NCI-H69 (cell line): ENCODE measurements around the gene TP63.

Experiments
- DNase-seq: peaks from one replicate; lab custom pipeline; 2025; lab: John Stamatoyannopoulos, UW

TP63 gene

DNA sequence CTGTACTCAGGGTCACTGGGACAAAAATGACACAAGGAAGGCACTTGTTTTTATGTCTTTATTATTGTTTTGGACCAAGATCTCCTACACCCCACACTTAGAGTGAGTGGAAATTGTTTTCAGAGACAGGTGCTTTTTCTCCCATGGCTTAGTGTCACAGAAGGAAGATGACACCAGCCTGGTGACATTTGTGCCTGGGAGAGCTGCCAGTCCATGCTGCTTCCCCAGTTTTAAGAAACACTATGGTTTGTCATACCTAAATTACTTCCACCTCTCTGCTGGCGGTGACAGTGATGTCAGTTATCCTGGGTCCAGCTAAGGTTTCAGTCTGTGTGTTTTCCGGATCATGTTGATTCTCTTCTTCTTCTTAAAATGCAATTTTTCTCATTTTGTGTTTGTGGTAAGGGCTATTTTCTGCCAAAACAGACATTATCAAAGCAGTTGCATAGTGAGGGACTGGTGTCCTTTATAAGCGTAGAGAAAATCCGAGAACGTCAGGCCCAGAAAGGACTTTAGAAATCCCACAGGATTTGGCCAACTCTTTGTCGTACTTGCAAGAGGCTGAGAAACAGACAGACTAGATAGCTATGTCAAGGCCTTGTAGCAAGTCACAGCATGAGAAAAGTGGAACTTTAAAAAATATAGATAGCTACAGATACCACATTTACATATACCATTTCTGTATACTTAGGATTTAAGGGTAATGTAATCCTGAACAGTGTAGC, 149.5 kb downstream of the TP63 start:
- DNase-seq = no peak

DNA sequence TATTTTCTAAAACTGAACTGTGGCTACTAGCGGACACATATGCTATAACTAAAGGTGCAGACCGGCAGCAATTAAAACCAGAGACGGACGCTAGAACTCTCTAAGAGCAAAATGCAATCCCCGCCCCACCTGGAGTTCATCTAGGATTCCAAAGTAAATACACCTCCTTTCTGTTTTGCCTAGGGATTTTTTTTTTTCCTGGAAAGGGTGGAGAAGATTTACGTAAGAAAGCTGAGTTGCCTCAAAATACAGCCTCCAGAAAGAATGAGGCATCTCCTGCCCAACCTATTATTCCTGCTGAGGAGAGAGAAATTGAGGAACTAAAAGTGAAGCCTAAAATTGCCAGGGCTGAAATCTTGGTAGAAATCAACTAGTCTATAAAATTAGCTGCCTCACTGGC, 150.2 kb downstream of the TP63 start:
- peak; percentile 77 for DNase-seq

DNA sequence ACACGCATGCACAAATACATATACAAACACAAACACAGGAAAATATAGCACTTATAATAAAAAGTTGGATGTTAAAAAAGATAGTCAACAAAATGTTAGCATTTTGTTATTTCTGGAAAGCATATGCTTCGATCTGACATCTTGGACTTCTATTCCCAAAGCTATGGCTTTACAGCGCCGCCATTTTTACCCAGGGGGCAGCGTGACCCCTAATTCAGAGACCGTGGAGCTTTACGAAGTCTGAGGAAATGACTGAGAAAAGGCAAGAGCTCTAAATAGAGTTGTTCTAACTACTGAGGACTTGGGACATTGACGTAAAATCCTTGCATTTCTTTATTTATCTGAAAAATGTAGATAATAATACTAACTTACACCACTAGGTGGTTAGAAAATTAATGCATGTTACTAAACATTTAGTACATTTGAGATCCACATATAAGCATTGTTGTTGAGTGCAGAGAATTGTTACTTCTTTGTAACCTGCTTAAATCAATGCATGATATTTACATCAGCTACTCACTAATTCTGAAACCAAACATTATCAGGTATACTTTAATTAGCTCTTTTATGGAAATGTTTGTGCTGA, 155.4 kb downstream of the TP63 start:
- no peak for DNase-seq

DNA sequence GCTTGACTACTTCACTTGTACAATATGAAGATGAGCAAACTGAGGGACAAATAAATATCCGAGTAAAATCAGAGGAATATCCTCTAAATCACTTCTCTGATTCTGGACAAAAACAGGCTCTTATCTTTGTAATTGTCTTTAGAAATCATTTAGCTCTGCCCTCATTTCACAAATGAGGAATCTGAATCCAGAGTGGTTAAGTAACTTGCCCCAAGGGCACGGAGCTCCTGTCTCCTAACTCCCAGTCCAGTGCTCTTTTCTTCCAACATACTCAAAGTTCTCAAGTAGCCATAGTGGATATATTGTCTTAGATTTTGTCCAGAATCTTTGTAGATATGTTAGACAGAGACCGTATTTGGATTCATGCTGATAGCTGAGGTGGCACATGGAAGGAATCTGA, 156.0 kb downstream of the TP63 start:
- DNase-seq = peak; percentile 14

DNA sequence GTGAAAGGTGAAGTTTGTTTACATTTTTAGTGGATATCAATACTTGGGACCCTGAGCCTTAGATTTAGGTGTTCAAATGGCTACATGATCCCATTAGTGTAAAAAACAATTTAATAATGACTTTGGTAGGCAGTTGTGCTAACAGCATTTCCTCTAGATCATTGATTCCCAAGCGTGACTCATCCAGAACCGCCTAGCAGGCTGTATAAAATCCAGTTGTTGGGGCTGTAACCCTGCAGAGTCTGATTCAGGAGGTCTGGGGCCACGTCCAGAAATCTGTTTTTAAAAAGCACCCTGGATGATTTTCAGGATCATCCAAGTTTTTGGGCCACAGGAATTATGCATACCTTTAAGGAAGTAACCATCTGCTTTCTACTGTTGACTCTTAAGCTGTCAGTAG, 156.4 kb downstream of the TP63 start:
- peak; percentile 46 for DNase-seq

DNA sequence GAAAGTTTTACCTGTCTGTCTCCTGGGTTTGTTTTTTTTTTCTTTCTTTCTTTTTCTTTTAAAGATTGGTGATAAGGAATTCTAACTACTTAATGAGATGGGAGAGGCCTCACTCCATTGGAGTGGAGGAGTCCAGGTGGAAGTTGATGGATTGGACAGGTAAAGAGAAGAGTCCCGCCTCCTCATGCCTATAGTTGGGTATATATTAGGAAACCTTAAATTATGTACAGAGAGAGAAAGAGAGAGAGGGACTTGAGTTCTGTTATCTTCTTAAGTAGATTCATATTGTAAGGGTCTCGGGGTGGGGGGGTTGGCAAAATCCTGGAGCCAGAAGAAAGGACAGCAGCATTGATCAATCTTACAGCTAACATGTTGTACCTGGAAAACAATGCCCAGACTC, 158.2 kb downstream of the TP63 start:
- no peak for DNase-seq

- DNase-seq = peak; percentile 78
Observed at GRCh38 chr3:189790658-189791057, 159.5 kb downstream of the TP63 start.

- peak; percentile 8 for DNase-seq
Observed at GRCh38 chr3:189792046-189792929, 161.1 kb downstream of the TP63 start.

- DNase-seq = peak; percentile 74
Observed at GRCh38 chr3:189794518-189794917, 163.3 kb downstream of the TP63 start.

- peak; percentile 60 for DNase-seq
Observed at GRCh38 chr3:189797103-189797750, 166.0 kb downstream of the TP63 start.

GRCh38 chr3:189799366-189799765, 168.2 kb downstream of the TP63 start:
- peak; percentile 70 for DNase-seq

DNA sequence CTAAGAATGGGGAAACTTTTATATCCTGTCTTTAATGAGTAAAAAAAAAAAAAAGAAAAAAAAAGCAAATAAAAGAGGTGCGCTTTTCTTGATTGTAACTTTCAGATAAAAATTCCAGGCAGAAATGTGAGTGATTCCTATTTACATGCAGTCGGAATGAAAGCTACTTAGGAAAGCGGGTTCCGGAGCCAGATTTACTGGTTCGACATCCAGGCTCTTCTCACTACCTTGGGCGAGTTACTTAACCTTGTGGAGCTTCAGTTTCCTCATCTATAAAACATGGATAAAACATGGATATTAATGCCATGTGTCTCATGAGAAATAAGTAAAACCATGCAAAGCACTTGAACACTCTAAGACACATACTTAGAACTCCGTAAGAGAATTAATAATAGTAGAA, 169.2 kb downstream of the TP63 start:
- DNase-seq = no peak

DNA sequence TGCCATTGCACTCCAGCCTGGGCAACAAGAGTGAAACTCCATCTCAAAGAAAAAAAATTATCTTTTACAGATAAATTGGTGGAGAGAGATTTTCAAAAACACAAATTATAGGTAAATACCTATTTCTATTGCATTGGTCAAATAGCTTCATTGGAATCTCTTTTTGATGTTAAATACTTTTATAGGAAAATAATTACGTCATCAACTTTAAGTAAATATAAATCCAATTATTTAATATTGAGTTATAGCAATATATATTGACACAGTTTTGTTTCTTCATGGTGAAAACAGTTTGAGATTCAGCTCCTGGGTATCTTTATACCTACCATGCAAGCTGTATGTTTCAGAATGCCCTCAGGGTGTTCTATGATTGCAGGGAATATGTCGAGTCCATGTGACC, 172.1 kb downstream of the TP63 start:
- peak; percentile 78 for DNase-seq

GRCh38 chr3:189805375-189806067, 174.3 kb downstream of the TP63 start:
- peak; percentile 54 for DNase-seq

- DNase-seq = peak; percentile 97
Observed at GRCh38 chr3:189806171-189806951, 175.2 kb downstream of the TP63 start.

DNA sequence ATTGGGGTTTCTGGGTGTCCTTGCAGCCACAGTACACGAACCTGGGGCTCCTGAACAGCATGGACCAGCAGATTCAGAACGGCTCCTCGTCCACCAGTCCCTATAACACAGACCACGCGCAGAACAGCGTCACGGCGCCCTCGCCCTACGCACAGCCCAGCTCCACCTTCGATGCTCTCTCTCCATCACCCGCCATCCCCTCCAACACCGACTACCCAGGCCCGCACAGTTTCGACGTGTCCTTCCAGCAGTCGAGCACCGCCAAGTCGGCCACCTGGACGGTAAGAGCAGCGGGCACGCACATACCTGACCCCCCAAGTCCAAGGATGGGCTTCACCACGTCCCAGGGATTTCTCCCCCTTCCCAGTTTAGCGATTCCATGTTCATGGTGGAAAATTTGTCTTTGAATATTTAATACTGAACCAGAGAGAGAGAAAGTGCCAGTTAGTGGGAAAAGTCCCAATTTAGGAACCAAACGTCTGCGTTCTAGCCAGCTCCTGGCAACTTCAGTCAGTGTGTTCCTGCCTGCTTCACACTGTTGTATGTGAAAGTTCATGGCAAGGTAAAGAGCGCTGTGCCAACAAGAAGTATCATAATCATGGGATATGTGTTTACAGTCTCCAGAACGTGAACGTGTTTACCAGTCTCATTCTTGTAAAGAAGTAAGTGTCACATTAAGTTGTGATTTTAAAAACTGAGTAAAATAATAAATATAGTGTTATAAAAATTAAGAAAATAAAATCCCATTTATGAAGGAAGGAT, 177.2 kb downstream of the TP63 start:
- DNase-seq = no peak

DNA sequence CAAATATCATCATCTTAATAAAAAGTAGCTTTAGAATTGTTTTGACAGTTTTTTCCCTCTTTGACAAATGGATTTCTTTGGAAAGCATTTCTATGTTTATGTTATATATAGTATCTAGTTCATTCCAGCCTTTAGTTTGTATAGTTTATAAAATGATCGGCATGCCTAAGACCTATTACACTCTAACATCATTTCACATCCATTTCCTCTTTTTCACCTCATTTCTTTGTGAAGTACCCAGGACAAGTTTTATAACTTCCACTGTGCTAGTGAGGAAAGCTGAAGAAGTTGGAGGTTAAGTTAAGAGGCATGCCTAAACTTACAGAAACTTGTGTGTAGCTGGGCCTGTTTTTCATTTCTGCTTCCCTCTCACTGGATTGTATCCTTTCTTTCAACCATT, 178.4 kb downstream of the TP63 start:
- DNase-seq = no peak

GRCh38 chr3:189812806-189813465, 181.7 kb downstream of the TP63 start:
- DNase-seq = no peak

GRCh38 chr3:189813647-189814240, 182.6 kb downstream of the TP63 start:
- peak; percentile 67 for DNase-seq
